ENCODE data around the gene MAP3K2.

Gene MAP3K2

GRCh38 chr2:127347734-127348392 is 39.9 kb downstream of the MAP3K2 start:
- DNase-seq (ENCODE audit: low read depth) = no peak

GRCh38 chr2:127347015-127347414 is 40.8 kb downstream of the MAP3K2 start:
- no peak overlapping the region for H3K4me3 ChIP-seq (ENCODE audit: low read depth, low read length)
- no peak for DNase-seq (ENCODE audit: low read depth)
- TF ChIP-seq CTCF (conservative IDR thresholded peaks at IDR 0.05; ENCODE audit: low read depth, low read length) = no peak

More at GRCh38 chr2:127347734-127348392, 39.9 kb downstream of the MAP3K2 start:
- no peak for TF ChIP-seq CTCF (conservative IDR thresholded peaks at IDR 0.05; ENCODE audit: low read depth, low read length)
- H3K4me3 ChIP-seq (ENCODE audit: low read depth, low read length) = no peak overlapping the region

GRCh38 chr2:127343277-127343676 is 44.5 kb downstream of the MAP3K2 start:
- no peak for DNase-seq (ENCODE audit: low read depth)
- no peak overlapping the region for H3K4me3 ChIP-seq (ENCODE audit: low read depth, low read length)
- no peak for TF ChIP-seq CTCF (conservative IDR thresholded peaks at IDR 0.05; ENCODE audit: low read depth, low read length)

GRCh38 chr2:127342101-127342500 is 45.7 kb downstream of the MAP3K2 start:
- DNase-seq (ENCODE audit: low read depth) = peak; percentile 13
- no peak overlapping the region for H3K4me3 ChIP-seq (ENCODE audit: low read depth, low read length)
- no peak for TF ChIP-seq CTCF (conservative IDR thresholded peaks at IDR 0.05; ENCODE audit: low read depth, low read length)

GRCh38 chr2:127332335-127332734 is 55.4 kb downstream of the MAP3K2 start:
- H3K4me3 ChIP-seq (ENCODE audit: low read depth, low read length) = no peak overlapping the region
- TF ChIP-seq CTCF (conservative IDR thresholded peaks at IDR 0.05; ENCODE audit: low read depth, low read length) = no peak
- DNase-seq (ENCODE audit: low read depth) = no peak

GRCh38 chr2:127330753-127331152 is 57.0 kb downstream of the MAP3K2 start:
- no peak overlapping the region for H3K4me3 ChIP-seq (ENCODE audit: low read depth, low read length)
- no peak for TF ChIP-seq CTCF (conservative IDR thresholded peaks at IDR 0.05; ENCODE audit: low read depth, low read length)
- no peak for DNase-seq (ENCODE audit: low read depth)

GRCh38 chr2:127326289-127326945 is 61.4 kb downstream of the MAP3K2 start:
- TF ChIP-seq CTCF (conservative IDR thresholded peaks at IDR 0.05; ENCODE audit: low read depth, low read length) = no peak
- H3K4me3 ChIP-seq (ENCODE audit: low read depth, low read length) = no peak overlapping the region
- peak; percentile 36 for DNase-seq (ENCODE audit: low read depth)

Data from choroid plexus epithelial cell (primary cell).